Measurements from ENCODE around the gene C2CD4D. TPM values are rescaled to one million over a fixed set of nuclear protein-coding genes. Genes with fewer than 3 reads are reported as not detected.
"Not testable (repeated sequence)": the region's sequence is repeated elsewhere in the genome, so short reads cannot be mapped to it uniquely, and the experiment has no call there.

The C2CD4D gene
- total RNA-seq, 2 experiments from 2014 or later, result 0.89 to 1.1 TPM

DNA sequence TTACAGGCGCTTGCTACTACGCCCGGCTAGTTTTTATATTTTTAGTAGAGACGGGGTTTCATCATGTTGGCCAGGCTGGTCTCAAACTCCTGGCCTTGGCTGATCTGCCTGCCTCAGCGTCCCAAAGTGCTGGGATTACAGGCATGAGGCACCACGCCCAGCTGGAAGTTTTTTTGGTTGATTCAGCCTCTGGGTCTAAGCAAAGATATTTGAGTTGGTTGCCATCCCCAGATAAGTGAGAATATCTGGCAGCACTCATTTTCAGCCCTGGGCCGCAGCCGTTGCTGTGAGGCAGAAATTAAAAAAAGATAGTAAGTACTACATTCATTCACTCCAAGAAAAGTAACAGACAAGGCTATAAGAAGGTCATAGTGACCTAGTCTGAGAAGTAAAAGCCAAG is 15.9 kb upstream of the C2CD4D start:
- POLR2A ChIA-PET; DNase-seq; H3K27me3 Mint-ChIP-seq; H3K4me3 Mint-ChIP-seq; H3K27ac Mint-ChIP-seq; H3K9me3 Mint-ChIP-seq; H3K4me1 Mint-ChIP-seq; H3K36me3 Mint-ChIP-seq (ENCODE audit: low read depth): not testable (repeated sequence)
- CTCF ChIA-PET, result interaction anchor here (6.2 kb wide), 1 partner anchor 9 kb away, joined by 39 read pairs; no protein-coding TSS in a partner anchor

DNA sequence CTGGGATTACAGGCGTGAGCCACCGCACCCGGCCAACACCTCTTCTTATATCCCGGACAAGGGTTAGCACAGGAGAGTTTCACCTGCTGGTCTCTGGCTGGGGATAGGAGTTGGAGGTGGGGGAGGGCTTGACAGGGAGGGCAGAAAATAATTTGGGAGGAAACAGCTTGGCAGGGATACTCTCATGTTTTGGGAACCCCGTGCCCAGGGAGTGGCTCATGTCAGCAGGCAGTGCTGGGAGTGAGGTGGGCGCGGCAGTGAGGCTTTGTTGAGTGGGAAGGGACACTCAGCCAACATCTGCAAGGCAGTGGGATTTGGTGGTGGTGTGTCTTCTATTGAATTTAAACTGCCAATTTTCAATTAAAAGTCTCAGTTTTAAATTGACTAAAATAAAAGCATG is 15.0 kb upstream of the C2CD4D start:
- Mint-ChIP-seq H3K9me3 (no peaks in the 10 kb centered on the region), H3K4me3 (no peak overlapping the region), H3K36me3 (ENCODE audit: low read depth) (no peaks in the 10 kb centered on the region), H3K27ac (no peak overlapping the region), H3K27me3 (no peaks in the 10 kb centered on the region), H3K4me1 (peaks cover 3% of the 10 kb centered on the region)
- ChIA-PET CTCF (interaction anchor here (1.4 kb wide), 1 partner anchor 250 kb away, joined by 3 read pairs; no protein-coding TSS in a partner anchor), POLR2A (no interaction called here)
- DNase-seq, result no peak

DNA sequence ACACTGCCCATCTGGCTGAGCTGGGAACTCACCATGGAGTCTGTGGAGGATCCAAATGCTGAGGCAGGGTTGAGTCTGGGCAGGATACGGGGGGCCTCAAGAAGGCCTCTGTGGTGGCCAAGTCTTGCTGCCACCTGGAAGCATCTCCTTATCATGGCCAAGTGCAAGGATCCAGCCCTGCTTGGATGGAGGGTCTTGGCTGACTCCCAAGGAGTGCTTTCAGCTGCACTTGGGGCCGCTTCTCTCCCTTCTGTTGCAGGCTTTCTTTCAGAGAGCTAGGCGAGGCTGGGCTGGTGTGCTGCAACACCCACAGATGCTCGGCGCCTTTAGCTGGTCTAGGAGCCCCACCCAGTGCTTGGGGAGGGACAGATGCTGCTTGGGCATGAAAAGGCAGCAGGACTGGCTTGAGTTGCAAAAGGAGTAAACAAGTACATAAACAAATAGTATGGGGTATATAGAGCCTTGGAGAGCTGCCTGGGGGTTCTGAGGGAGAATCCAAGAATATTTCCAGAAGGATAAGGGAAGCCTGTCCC is 13.9 kb upstream of the C2CD4D start, which contains the start of gene THEM5:
Gene THEM5 (minus strand): TSS at position 302 of the 533 bp plus-strand sequence. CDS start 147 bp downstream, at position 155.
- Mint-ChIP-seq H3K4me1 (peaks cover 7% of the 10 kb centered on the region), H3K9me3 (no peaks in the 10 kb centered on the region), H3K27ac (no peak within 1 kb of the TSS), H3K36me3 (ENCODE audit: low read depth) (no peaks in the 10 kb centered on the region), H3K27me3 (no peaks in the 10 kb centered on the region), H3K4me3 (no peak within 1 kb of the TSS)
- POLR2A ChIA-PET, result no interaction called here
- no peak for DNase-seq
- CTCF ChIA-PET, result interaction anchor here (0.5 to 1.8 kb wide), 5 partner anchors 15 to 249 kb away, joined by 3 to 4 read pairs (median 3); no protein-coding TSS in a partner anchor

DNA sequence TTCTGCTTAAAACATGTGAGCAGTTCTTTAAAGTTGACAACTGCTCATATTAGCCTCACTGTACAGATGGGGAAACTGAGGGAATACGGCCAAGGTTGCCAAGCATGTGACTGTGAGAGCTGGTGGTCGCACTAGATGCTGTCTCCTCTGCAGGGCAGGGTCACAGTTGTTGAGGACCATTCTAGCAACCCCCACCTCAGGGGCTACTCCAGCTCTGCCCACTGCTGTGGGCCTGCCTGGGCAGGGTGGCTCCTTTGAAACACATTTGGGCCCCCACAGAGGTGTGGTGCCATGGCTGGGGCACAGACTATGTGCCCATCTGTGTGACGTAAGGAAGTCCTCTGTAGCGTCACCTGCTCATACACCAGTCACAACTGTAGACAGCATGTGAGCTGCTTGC is 13.1 kb upstream of the C2CD4D start:
- no peaks in the 10 kb centered on the region for H3K9me3 Mint-ChIP-seq
- POLR2A ChIA-PET, result no interaction called here
- H3K27me3 Mint-ChIP-seq, result no peaks in the 10 kb centered on the region

DNA sequence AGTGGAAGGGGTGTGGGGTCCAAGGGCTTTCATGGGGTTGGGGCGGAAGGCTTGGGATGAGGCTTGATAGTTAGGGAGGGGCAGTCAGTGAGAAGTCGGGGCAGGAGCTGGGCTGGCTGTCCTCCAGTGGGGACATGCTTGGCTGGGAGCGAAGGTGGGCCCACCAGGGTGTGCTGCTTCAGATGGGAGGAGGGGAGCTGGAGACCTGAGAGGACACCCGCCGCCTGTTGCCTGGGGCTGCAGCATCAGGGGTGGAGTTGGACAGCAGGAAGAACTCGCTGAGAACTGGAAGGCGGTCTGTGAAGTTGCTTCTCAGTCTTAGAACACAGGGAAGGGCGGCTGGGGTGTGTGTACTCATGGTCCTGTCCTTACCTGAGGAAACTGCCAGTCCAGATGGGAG is 12.3 kb upstream of the C2CD4D start:
- POLR2A ChIA-PET, result no interaction called here
- CTCF ChIA-PET, result interaction anchor here (0.7 to 1.8 kb wide), 3 partner anchors 15 to 165 kb away, joined by 3 to 4 read pairs (median 3); no protein-coding TSS in a partner anchor
- Mint-ChIP-seq H3K27me3 (no peaks in the 10 kb centered on the region), H3K36me3 (ENCODE audit: low read depth) (no peaks in the 10 kb centered on the region), H3K9me3 (no peaks in the 10 kb centered on the region), H3K27ac (no peak overlapping the region), H3K4me3 (no peak overlapping the region), H3K4me1 (peaks cover 9% of the 10 kb centered on the region)
- DNase-seq, result no peak

More for the DNA sequence above, 13.1 kb upstream of the C2CD4D start:
- no peak for DNase-seq
- Mint-ChIP-seq H3K27ac (no peak overlapping the region), H3K4me1 (peaks cover 7% of the 10 kb centered on the region), H3K4me3 (no peak overlapping the region), H3K36me3 (ENCODE audit: low read depth) (no peaks in the 10 kb centered on the region)
- CTCF ChIA-PET, result interaction anchor here (0.9 to 1.8 kb wide), 3 partner anchors 14 to 46 kb away, joined by 3 to 4 read pairs (median 3); no protein-coding TSS in a partner anchor

DNA sequence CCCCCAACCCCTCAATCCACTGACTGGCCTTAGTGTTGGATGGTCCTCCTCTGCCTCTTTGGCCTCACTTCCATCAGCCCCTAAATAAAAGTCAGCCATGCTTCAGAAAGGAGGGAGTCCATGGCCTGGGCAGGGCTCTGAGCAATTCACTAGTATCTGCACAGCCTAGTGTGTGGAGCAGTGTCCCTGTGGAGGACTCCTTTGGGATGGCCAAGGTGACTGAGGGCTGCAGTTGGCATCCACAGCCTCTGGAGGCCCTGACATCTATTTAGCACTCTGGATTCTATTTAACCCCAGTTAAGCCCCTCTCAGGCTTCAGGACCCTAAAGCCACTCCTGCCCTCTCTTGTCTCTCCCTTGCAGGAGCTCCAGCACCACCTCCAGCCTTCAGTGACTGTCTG is 10.3 kb upstream of the C2CD4D start:
- no peak for DNase-seq
- H3K4me3 Mint-ChIP-seq, result no peak overlapping the region
- H3K27ac Mint-ChIP-seq, result no peak overlapping the region
- ChIA-PET POLR2A (no interaction called here), CTCF (interaction anchor here (6.5 kb wide), 1 partner anchor 9 kb away, joined by 39 read pairs; no protein-coding TSS in a partner anchor)
- H3K27me3 Mint-ChIP-seq, result no peaks in the 10 kb centered on the region
- peaks cover 3% of the 10 kb centered on the region for H3K36me3 Mint-ChIP-seq (ENCODE audit: low read depth)
- peaks cover 20% of the 10 kb centered on the region for H3K4me1 Mint-ChIP-seq
- no peaks in the 10 kb centered on the region for H3K9me3 Mint-ChIP-seq

DNA sequence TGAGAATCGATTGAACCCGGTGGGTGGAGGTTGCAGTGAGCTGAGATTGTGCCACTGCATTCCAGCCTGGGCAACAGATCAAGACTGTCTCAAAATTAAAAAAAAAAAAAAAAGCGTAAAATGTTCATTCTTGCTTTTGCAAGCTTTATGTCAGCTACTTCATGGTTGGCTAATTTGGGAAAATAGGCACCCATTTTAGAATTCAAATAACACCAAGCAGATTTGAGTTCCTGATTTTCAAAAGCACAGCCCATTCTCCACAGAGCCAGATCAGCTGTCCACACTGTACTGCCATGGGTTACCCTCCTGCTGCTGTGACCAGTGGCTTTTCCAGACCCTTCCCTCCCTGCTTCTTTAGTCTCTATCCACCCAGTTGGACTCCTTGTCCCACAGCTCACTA is 9.5 kb upstream of the C2CD4D start:
- CTCF ChIA-PET, result interaction anchor here (0.7 to 6.5 kb wide), 4 partner anchors 9 to 271 kb away, joined by 3 to 39 read pairs (median 3); partner anchors contain the start of gene C2CD4D
- DNase-seq, result no peak
- POLR2A ChIA-PET, result no interaction called here
- Mint-ChIP-seq H3K27me3 (no peaks in the 10 kb centered on the region), H3K27ac (no peak overlapping the region), H3K36me3 (ENCODE audit: low read depth) (peaks cover 5% of the 10 kb centered on the region), H3K4me3 (no peak overlapping the region), H3K4me1 (peaks cover 22% of the 10 kb centered on the region), H3K9me3 (no peaks in the 10 kb centered on the region)

DNA sequence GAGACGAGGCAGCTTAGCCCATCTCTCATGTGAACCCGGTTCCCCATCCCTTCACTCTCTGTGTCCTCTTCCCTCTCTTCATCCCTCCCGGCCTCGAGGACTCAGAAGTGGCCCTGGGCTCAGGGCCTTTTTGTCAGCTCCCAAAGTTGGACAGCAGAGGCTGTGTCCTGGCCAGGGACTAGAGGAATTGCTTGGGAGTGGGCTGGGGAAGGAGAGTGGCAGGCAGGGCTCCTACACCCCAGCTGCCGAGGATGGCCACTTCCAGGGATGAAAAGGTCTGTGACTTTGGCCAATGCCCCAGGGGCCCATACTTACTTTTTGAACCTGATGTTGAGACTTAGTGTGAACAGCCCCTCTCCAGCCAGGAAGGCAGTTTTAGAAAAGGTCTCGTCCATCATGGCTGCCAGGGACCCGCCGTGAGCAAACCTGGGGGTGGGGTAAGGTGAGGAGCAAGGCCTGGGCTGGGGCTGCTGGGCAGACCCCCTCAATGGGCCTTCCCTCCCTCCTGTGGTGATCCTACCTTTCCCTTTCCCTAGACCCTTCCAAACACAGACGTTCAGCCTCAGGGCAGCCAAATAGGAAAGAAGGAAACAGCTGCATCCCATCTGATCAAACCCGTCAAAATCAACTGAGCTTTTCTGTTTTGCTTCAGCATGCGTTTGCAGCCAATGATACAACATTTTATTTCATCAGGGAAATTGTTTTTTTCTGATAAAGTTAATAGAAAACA is 8.4 kb upstream of the C2CD4D start:
- Mint-ChIP-seq H3K27me3 (no peaks in the 10 kb centered on the region), H3K27ac (no peak overlapping the region), H3K9me3 (no peaks in the 10 kb centered on the region), H3K4me1 (peaks cover 22% of the 10 kb centered on the region), H3K4me3 (no peak overlapping the region), H3K36me3 (ENCODE audit: low read depth) (peaks cover 5% of the 10 kb centered on the region)
- ChIA-PET CTCF (interaction anchor here (0.6 to 6.5 kb wide), 6 partner anchors 8 to 128 kb away, joined by 3 to 39 read pairs (median 3); partner anchors contain the start of gene C2CD4D), POLR2A (interaction anchor here (0.7 kb wide), 1 partner anchor 137 kb away, joined by 3 read pairs; no protein-coding TSS in a partner anchor)
- DNase-seq, result no peak

DNA sequence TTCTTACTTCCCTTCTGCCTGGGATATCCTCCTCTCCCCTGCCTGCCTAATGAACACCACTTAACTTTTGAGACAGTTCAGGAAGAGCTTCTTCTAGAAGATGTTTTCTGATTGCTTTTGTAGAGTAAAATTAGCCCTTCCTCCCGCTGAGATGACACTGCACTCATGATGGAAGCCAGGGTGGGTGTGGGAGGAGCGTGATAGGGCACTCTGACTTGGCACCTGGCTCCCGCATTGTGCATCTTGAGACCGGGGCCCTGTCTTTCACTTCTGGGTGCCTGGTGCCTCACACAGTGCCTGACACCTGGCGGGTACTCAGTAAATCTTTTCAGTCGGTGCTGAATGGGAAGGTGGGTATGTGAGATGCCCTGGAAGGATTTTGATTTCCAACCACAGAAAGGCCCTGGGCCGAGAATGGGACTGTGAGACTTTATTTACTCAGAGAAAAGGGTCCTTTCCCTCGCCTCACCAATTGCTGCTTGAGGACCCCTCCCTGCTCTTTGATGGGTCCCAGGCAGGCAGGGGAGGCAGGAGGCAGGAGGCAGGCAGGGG is 7.1 kb upstream of the C2CD4D start:
- Mint-ChIP-seq H3K27ac (peak overlapping the region; percentile 72), H3K9me3 (no peaks in the 10 kb centered on the region), H3K27me3 (no peaks in the 10 kb centered on the region), H3K4me1 (peaks cover 24% of the 10 kb centered on the region), H3K36me3 (ENCODE audit: low read depth) (peaks cover 5% of the 10 kb centered on the region), H3K4me3 (no peak overlapping the region)
- CTCF ChIA-PET, result interaction anchor here (1.0 to 6.5 kb wide), 3 partner anchors 12 to 155 kb away, joined by 3 to 39 read pairs (median 4); no protein-coding TSS in a partner anchor
- POLR2A ChIA-PET, result no interaction called here
- DNase-seq, result no peak

DNA sequence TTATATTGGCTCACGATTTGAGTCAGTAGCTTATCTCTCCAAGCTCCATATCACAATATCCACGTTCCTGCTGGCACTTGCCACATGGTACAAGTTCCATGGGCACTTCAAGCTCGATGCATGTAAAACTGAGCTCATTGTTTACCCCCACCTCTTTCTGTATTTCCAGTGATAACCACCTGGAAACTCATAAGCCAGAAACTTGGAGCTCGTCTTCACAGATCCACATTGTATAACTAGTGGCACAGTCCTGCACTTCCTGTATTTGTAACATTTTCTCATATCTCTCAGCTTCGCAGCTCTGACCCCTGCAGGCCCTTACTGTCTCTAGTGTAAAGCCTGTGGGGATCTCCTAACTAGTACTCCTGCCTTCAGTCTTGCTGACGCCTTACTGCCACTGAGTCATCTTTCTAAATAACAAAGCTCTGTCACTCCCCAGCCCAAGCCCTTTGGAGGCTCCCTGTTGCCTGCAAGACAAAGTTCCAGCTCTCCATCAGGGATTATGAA is 6.5 kb upstream of the C2CD4D start:
- peak overlapping the region; percentile 72 for H3K27ac Mint-ChIP-seq
- no peak for DNase-seq
- H3K27me3 Mint-ChIP-seq, result no peaks in the 10 kb centered on the region
- no peak overlapping the region for H3K4me3 Mint-ChIP-seq
- POLR2A ChIA-PET, result no interaction called here
- no peaks in the 10 kb centered on the region for H3K9me3 Mint-ChIP-seq
- peaks cover 5% of the 10 kb centered on the region for H3K36me3 Mint-ChIP-seq (ENCODE audit: low read depth)
- CTCF ChIA-PET, result interaction anchor here (1.0 to 6.5 kb wide), 3 partner anchors 12 to 156 kb away, joined by 3 to 39 read pairs (median 4); no protein-coding TSS in a partner anchor
- peaks cover 27% of the 10 kb centered on the region for H3K4me1 Mint-ChIP-seq

DNA sequence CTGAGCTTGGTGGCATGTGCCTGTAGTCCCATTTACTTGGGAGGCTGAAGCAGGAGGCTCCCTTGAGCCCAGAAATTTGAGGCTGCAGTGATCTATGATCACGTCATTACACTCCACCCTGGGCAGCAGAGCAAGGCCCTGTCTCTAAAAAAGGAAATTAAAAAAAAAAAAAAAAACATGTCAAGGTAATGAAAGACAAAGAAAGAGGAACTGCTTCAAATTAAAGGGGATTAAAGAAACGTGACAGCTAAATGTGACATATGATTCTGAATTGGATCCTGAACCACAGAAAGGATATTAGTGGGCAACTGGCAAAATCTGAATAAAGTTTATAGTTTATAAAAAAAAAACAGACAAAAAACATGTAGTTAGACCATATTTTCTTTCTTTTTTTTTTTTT is 3.8 kb upstream of the C2CD4D start:
- Mint-ChIP-seq H3K27ac (no peak overlapping the region), H3K4me1 (peaks cover 41% of the 10 kb centered on the region), H3K4me3 (no peak overlapping the region), H3K27me3 (no peaks in the 10 kb centered on the region), H3K9me3 (no peaks in the 10 kb centered on the region), H3K36me3 (ENCODE audit: low read depth) (peaks cover 5% of the 10 kb centered on the region)
- ChIA-PET POLR2A (no interaction called here), CTCF (interaction anchor here (1.0 to 2.2 kb wide), 4 partner anchors 13 to 124 kb away, joined by 3 to 7 read pairs (median 4); partner anchors contain the start of gene RORC)
- DNase-seq, result no peak

DNA sequence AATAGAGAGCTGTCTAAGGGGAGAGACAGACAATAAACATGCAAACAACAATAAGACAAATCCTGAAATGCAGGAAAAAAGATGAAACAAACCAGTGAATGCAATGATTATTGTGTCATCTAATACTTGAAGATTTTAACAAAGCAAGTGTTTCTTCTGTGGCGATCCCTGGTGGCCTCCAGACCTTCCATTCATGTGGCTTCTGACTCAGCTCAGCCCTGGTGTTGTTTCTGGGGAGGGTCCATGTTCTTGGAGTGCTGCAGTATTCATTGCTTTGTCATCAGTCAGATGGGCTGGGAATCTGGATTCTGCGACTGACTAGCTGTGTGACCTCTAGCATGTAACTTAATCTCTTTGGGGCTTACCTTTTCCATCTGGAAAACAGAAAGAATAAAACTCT is 1.5 kb upstream of the C2CD4D start:
- Mint-ChIP-seq H3K9me3 (no peaks in the 10 kb centered on the region), H3K4me3 (peak overlapping the region; percentile 68), H3K4me1 (peaks cover 50% of the 10 kb centered on the region), H3K36me3 (ENCODE audit: low read depth) (peaks cover 4% of the 10 kb centered on the region), H3K27me3 (peaks cover 4% of the 10 kb centered on the region), H3K27ac (no peak overlapping the region)
- DNase-seq, result no peak
- ChIA-PET CTCF (interaction anchor here (1.3 to 1.6 kb wide), 2 partner anchors 17 to 136 kb away, joined by 3 to 4 read pairs; no protein-coding TSS in a partner anchor), POLR2A (no interaction called here)
